Measurements from ENCODE around the gene HOXC5.
"Not testable (repeated sequence)": the region's sequence is repeated elsewhere in the genome, so short reads cannot be mapped to it uniquely, and the experiment has no call there.

Gene HOXC5

GRCh38 chr12:54035568-54036264 is 2.9 kb downstream of the HOXC5 start:
- DNase-seq, result no peak

GRCh38 chr12:54036620-54037359 is 3.9 kb downstream of the HOXC5 start:
- no peak for DNase-seq

GRCh38 chr12:54037360-54038283 is 4.8 kb downstream of the HOXC5 start:
- DNase-seq, result no peak

- no peak for DNase-seq
Observed at GRCh38 chr12:54038284-54038870, 5.5 kb downstream of the HOXC5 start.

- DNase-seq, result no peak
Observed at GRCh38 chr12:54038871-54039414, 6.1 kb downstream of the HOXC5 start.

GRCh38 chr12:54039417-54040147 is 6.7 kb downstream of the HOXC5 start:
- DNase-seq, result no peak

- no peak for DNase-seq
Observed at GRCh38 chr12:54040148-54040494, 7.3 kb downstream of the HOXC5 start.

- DNase-seq, result no peak
Observed at GRCh38 chr12:54040648-54041047, 7.8 kb downstream of the HOXC5 start.

GRCh38 chr12:54041097-54041690 is 8.3 kb downstream of the HOXC5 start:
- DNase-seq, result no peak

- not testable (repeated sequence) for DNase-seq
Observed at GRCh38 chr12:54042033-54042432, 9.2 kb downstream of the HOXC5 start.

GRCh38 chr12:54042970-54043853 is 10.4 kb downstream of the HOXC5 start:
- DNase-seq, result no peak

- no peak for DNase-seq
Observed at GRCh38 chr12:54044425-54045103, 11.7 kb downstream of the HOXC5 start.

- no peak for DNase-seq
Observed at GRCh38 chr12:54045401-54045800, 12.6 kb downstream of the HOXC5 start.

- no peak for DNase-seq
Observed at GRCh38 chr12:54045868-54046521, 13.1 kb downstream of the HOXC5 start.

GRCh38 chr12:54046809-54047159 is 13.9 kb downstream of the HOXC5 start:
- no peak for DNase-seq

GRCh38 chr12:54047160-54047963 is 14.5 kb downstream of the HOXC5 start:
- DNase-seq, result no peak

- no peak for DNase-seq
Observed at GRCh38 chr12:54047964-54048303, 15.1 kb downstream of the HOXC5 start.

GRCh38 chr12:54048406-54049093 is 15.7 kb downstream of the HOXC5 start:
- no peak for DNase-seq

Data from hippocampal formation (tissue), 2 donors.